GM13977 (cell line): ENCODE measurements around the gene SLC39A13.
A peak's percentile ranks its signal among the peaks of the same experiment; 100 is the strongest.

ENCODE experiments used
- DNase-seq: peaks from one replicate; pipeline ENCODE4 v3.0.0; 2012; ENCODE audit warnings: low spot score
- CTCF ChIP-seq: IDR thresholded peaks from 2 replicates; pipeline ENCODE4 v1.5.1; 2012; ENCODE audit warnings: mild to moderate bottlenecking, control low read depth; ENCODE audit not compliant: insufficient read depth; ENCODE audit errors: extremely low read depth, missing control alignments
- in situ Hi-C: fragments of 300-500 bp; cut with MboI; formaldehyde crosslinking; loops from one replicate; pipeline ENCODE4 v1.12.0; 2022; ENCODE audit warnings: low sequenced_read_pairs, low pct_unique_long_range_greater_than_20kb, mixed read lengths, inconsistent platforms; ENCODE audit not compliant: unreplicated experiment

The SLC39A13 gene

GRCh38 chr11:47389577-47390421 lies 18.6 kb upstream of the SLC39A13 start:
- DNase-seq: no peak
- in situ Hi-C loops: no loop called here
- TF ChIP-seq CTCF: no peak

GRCh38 chr11:47390422-47390760 lies 18.0 kb upstream of the SLC39A13 start:
- in situ Hi-C loops: no loop called here
- TF ChIP-seq CTCF: no peak
- DNase-seq: no peak

- in situ Hi-C loops: no loop called here
- TF ChIP-seq CTCF: no peak
- no peak for DNase-seq
Observed at GRCh38 chr11:47391077-47391583, 17.3 kb upstream of the SLC39A13 start.

GRCh38 chr11:47391711-47392432 lies 16.5 kb upstream of the SLC39A13 start:
- in situ Hi-C loops: no loop called here
- no peak for DNase-seq
- TF ChIP-seq CTCF: no peak

- TF ChIP-seq CTCF: no peak
- peak; percentile 24 for DNase-seq
- in situ Hi-C loops: no loop called here
Observed at GRCh38 chr11:47392546-47393162, 15.7 kb upstream of the SLC39A13 start.

GRCh38 chr11:47393163-47394049 lies 15.0 kb upstream of the SLC39A13 start:
- in situ Hi-C loops: no loop called here
- no peak for TF ChIP-seq CTCF
- peak; percentile 63 for DNase-seq
